Endometrium (tissue), 2 donors: Measurements from ENCODE around the gene NUP160.
"Not testable (repeated sequence)": the region's sequence is repeated elsewhere in the genome, so short reads cannot be mapped to it uniquely, and the experiment has no call there.

Experiments used
- FAIRE-seq: peaks from 2 replicates; lab custom pipeline; 2012; peaks lifted over from hg19 to GRCh38; lab: Jason Lieb, UNC
- donor health status: control.
- donor health status: control.

NUP160 gene

DNA sequence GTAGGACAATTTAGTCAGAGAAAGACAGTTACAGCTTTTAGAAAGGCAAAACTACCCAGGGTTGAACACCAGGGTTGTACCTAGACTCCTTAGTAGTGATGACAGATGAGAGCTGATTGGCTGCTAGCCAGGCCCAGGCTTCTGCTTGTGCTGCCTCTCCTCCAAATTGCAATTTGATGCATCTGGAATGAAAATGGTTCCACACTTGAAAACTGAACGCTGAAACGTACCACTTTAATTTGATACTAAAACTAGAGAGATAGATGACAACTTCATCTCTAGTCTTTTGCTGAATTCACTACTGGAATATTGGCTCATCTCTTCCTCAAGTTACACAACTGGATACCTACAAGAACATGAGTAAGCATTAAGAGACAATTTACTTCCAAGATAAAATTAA, 61.8 kb downstream of the NUP160 start:
- no peak for FAIRE-seq

DNA sequence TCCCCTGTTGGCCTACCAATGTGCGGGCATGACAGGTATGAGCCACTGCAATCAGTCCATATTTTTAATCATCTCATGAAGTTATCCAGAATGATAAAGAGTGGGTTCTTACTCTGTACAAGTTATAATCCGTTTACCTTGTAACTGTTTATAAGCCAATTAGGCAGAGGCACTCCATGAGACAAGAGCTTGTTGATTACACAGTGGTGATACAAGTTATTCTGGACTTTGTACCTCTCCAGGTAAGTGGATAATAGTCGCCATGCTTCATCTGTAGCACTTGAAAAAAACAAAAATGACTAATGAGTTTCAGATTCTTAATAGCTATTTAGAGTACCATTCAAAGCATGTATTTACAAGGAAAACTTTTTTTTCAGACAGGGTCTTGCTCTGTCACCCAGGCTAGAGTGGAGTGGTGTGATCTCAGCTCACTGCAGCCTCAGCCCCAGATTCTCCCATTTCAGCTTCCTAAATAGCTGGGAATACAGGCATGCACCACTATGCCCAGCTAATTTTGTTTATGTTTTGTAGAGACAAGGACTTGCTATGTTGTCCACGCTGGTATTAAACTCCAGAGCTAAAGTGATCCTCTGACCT, 63.3 kb downstream of the NUP160 start:
- no peak for FAIRE-seq

DNA sequence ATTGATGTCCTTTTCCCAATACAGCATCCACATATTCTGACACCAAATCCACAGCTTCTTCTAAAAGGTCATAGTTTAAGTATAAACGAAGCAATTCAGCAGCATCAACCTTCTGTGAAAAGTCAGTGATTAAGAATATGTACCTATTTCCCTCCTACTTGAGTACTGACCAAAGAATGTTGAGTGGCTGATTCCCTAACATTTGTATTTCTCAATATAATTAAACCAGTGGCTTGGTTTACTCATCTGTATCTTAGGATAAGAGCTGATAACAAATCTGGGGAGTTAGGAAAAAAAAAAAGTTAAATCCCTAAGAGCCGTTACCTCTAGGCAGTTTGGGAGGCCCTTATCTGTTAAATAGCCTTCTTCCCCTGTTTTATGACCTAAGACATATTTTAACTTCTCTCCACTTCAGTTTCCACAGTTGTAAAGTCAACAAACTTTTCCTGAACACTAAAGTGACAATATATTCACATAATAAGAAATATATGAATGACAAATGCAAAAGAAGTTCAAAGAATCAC, 65.0 kb downstream of the NUP160 start:
- no peak for FAIRE-seq

DNA sequence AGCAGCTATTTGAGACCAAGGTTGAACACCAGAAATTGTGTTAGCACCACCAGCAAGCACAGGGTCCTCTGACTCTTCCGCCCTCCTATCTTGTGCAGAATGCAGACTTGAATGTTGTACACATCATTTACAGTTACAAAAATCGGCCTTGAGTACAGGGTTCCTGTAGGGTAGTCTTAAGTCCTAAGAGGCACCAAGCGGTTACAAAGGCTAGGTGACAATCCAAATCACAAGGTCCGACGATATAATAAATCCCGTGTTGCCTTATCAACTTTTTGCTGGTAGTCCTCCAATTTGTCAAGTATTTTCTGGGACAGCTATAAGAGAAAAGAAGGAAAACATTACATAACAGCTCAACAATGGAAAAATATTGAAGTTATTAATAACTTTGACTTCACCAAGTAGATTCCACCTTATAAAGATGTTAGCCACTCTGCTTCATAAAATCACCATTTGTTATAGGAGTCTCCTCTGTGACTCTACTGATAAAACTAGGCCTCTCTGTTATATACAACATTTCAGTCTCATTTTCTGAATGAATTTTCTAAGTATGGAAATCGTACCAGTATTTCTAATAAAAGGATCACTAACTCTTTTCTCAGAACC, 69.2 kb downstream of the NUP160 start:
- FAIRE-seq, result no peak

DNA sequence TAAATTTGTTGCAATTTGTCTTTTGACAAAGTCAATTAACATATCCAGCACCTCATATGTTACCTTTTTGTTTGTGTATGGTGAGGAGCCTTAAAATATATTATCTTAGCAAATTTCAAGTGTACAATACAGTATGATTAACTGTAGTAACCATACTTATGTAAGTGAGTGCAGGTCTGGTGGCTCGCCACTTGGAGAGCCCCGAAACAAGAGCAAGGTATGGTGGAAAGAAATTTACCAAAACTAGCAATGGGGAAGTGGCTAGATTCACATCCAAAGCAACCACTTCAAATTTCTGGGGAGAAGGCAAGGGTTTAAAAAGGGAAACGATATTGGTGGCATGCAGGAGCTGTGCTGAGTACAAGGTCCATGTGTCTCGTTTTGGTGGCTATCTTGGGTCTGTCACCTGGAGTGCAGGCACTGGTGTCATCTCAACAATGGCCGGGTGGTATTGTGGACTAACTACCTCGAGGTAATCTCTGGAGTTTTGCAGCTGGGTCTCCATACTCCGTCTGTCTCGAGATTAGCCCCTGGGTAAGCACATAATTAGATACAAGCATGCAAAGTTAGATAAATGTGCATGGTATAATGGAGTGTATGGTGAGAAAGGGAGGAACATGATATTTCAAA, 72.8 kb downstream of the NUP160 start:
- no peak for FAIRE-seq

DNA sequence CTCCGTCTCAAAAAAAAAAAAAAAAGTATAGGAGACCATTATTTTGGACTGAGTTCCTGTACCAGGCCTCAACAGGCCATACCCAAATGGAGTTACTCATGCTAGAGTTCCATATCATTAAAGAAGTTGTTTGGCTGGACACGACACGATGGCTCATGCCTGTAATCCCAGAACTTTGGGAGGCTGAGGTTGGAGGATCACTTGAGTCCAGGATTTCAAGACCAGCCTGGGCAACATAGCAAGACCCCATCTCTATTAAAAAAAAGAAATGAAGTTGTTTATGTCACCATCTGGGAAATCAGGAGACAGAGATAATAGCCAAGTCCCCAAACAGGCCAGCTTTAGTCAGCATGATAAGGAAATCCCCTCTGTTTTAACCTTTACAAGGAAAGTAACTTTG, 74.3 kb downstream of the NUP160 start:
- no peak for FAIRE-seq

DNA sequence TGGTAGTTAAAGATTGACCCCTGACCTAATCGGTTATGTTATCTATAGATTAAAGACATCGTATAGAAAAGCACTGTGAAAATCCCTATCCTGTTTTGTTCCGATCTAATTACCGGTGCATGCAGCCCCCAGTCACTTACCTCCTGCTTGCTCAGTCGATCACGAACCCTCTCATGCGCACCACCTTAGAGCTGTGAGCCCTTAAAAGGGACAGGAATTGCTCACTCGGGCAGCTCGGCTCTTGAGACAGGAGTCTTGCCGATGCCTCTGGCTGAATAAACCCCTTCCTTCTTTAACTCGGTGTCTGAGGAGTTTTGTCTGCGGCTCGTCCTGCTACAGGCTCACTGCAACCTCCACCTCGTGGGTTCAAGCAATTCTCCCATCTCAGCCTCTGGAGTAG, 78.6 kb downstream of the NUP160 start:
- FAIRE-seq, result not testable (repeated sequence)

DNA sequence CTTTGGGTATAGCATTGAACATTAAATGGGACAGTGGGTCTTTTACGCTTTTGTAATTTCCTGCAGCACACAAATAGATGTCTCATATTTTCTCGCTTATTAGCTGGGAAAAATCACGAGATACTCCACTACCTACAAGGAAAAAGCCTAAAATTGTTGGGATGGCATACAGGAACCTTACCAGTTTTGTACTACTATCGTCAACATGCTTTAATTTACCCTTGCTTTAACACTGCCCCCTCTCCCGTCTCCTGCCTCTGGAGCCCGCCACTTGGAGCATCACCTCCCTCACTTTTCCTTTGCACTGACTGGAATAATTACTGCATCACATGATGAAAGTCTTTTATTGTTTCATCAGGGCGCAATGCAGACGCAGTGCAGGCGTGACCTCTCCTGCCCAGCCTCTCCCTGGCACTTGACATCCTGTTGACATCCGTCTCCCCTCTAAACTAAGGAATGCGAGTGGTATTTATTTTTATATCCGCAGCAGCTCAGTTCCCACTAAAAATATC, 80.0 kb downstream of the NUP160 start:
- no peak for FAIRE-seq

DNA sequence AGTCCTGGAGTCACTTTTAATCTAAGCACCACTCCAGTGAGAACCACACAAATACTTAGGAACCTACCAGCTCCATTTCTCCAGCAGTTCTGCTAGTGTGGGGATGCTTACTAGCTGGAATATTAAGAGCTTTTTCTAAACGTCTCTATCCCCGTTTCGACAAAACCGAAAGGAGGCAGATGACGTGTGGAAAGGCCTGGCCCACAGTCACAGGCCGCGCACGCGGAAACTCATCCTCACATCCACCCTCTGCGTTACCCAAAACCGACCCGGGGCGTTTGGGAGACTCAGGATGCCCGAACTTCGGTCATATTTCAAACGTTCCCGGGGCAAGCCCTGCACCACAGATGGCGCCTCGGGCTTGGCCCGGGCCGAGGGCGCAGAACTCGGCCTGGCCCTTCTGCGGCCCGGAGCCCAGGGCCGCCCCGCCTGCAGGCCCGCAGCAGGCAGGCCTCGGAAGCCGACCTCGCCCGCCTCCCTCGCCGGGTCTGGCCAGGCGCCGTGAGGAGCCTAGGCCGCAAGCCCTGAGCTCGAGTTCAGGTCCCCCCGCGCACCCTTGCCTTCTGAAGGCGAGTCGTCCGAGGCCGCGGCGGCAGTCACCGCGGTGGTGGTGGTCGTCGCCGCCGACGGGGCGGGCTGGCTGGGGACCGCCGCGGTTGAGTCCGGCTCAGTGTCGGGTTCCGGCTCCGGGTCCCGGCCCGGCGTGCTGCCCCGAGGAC, 81.5 kb downstream of the NUP160 start:
- FAIRE-seq, result no peak

DNA sequence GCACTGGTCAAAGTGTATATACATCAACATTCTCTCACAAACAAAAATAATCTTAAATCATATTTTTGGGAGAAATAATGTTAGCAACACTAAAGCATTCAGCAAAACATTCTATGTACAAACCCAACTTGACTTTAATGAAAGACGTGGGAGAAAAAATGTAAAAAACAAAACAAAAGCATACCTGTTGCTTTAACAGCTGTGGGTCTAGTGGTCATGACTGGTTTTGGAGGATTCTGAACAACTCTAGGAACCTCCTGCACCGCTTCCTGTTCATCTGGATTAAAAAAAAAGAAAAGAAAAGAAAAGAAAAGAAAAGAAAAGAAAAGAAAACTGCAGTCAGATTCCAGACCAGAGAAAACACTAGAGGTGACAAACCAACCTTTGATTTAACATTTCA, 83.1 kb downstream of the NUP160 start:
- FAIRE-seq, result no peak

DNA sequence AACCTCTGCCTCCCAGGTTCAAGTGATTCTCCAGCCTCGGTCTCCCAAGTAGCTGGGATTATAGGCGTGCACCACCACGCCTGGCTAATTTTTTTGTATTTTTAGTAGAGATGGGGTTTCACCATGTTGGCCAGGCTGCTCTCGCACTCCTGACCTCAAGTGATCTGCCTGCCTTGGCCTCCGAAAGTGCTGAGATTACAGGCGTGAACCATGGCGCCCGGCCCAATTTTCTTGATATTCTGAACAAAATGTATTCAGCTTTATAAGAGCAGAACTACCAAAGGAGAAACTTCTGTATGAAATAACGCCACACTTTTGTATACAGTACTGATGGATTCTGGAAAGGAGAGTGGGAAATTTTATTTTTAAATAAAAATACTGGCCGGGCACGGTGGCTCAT, 88.9 kb downstream of the NUP160 start:
- not testable (repeated sequence) for FAIRE-seq

DNA sequence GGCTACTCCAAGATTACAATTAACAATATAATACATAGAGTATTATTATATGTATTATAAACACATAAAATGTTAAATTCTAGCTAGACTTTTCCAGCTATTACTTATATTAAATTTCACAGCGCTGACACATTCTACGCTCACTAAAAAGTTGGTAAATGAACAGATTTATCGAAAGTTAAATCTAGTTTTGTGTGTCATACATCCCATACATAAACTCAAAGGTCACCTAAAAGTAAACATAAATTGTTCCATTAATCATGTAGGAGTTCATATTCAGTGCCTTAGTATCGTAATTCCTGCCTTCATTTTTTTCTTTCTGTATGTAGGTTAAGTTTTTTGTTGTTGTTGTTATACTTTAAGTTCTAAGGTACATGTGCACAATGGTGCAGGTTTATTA, 91.9 kb downstream of the NUP160 start:
- FAIRE-seq, result no peak

DNA sequence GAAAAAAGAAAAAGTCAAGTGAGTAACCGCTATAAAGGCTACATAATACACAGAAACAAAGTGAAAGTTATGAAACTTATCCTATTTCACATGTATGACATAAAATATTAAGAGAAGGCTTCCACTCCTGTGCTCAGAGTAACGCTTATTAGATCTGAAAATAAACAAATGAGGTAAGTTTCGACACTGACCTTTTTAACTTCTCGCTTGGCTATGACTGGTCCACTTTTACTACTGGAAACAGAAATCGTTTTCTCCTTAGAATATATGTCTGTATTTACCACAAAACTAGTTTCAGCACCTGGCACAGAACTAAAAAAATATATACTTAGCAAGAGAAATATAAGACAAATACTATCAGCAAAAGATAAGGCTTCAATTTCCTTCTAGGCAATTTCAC, 97.4 kb downstream of the NUP160 start:
- no peak for FAIRE-seq

DNA sequence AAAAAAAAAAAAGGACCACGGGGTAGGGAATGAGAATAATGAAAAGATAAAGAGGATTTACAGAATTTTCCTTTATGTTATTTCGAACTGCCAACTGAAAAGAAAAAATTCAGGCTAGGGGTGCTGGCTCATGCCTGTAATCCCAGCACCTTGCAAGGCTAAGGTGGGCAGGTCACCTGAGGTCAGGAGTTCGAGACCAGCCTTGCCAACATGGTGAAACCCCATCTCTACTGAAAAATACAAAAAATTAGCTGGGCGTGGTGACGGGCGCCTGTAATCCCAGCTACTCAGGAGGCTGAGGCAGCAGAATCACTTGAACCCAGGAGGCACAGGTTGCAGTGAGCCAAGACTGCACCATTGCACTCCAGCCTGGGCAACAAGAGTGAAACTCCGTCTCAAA, 105.7 kb downstream of the NUP160 start:
- FAIRE-seq, result not testable (repeated sequence)

DNA sequence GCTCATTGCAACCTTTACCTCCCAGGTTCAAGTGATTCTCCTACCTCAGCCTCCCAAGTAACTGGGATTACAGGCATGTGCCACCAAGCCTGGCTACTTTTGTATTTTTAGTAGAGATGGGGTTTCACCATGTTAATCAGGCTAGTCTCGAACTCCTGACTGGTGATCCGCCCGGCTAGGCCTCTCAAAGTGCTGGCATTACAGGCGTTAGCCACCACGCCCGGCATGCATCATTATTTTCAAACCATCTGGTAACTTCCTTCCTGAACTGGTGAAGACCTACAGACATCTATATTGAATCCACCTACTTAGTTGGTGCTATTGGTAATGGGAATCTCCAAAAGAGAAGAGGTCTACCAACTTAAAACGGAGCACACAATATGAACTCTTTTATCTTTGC, 110.3 kb downstream of the NUP160 start:
- not testable (repeated sequence) for FAIRE-seq

DNA sequence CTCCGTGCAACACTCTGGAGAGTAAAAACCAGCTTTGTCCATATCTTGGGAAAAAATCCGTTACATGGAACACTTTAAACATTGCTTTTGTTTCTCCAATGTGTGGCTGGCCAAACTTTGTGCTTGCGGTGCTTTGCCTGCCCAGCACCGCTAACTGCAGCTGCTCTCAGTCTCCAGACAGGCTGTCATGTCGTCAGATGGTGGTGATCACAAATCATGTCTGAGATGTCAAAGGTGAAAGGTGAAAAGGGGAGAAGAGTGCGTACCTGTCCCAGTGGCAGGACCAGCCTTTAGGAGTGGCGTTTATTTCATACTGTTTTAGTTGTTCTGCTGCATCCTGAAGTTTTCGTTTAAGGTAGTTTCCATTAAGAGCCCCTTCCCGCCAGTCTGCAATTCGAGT, 115.9 kb downstream of the NUP160 start:
- FAIRE-seq, result no peak

DNA sequence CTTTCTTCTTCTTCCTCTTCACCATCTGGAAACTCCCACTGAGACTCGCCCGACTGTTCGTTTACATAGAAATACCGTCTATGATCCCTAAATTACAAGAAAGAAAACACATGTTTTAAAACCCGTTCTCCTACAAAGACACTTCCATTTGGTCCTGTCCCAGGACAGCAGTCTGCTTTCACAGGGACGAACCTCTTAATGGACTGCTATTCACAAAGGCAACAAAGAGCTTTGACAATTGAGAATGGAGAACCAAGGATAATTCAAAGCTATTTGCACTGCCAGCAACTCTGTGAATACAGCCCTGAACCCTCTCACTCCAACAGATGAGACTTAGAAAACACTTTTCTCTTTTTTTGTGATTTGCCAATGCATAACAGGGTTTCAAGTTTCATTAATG, 116.7 kb downstream of the NUP160 start:
- FAIRE-seq, result no peak
